HG02885 (cell line): Measurements from ENCODE around the gene FAM107B.
"Not testable (repeated sequence)": the region's sequence is repeated elsewhere in the genome, so short reads cannot be mapped to it uniquely, and the experiment has no call there.

ENCODE experiments used
- ATAC-seq: cut with Tn5 transposase; IDR thresholded peaks from one replicate; pipeline ENCODE4 v1.9.1; 2021; ENCODE audit warnings: mild to moderate bottlenecking; ENCODE audit not compliant: unreplicated experiment, poor library complexity

The FAM107B gene

DNA sequence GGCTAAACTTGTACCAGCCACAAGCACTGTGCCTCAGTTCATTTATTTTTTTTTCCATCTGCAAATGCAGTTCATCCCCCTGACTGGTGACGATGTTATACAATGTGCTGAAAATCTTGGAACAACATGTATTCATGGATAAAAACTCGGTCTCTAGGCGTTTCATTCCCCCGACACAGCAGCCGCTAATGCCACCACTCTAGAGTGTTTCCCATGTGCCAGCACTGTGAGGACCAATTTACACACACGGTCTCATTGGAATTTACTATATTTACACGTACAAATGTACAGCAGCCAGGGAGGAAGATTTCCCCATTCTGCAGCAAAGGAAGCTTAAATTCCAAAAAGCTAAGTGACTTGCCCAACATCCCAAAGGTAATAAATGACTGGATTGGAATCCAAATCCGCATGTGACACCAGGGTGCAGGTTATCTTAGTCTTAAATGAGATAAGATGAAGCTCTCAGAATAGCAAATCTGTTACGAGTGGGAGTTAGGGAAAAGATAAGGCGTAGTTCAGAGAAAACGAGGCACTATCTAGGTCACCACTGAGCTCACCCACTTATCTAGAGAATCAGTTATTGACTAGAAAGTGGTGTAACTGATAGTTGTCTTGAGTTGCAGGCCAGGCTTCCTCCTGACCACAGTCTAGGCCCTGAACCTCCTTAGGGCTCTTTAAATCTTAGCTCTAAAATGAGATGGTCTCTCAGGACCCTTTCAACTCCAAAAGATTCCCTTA lies 36.7 kb downstream of the FAM107B start:
- no peak for ATAC-seq

DNA sequence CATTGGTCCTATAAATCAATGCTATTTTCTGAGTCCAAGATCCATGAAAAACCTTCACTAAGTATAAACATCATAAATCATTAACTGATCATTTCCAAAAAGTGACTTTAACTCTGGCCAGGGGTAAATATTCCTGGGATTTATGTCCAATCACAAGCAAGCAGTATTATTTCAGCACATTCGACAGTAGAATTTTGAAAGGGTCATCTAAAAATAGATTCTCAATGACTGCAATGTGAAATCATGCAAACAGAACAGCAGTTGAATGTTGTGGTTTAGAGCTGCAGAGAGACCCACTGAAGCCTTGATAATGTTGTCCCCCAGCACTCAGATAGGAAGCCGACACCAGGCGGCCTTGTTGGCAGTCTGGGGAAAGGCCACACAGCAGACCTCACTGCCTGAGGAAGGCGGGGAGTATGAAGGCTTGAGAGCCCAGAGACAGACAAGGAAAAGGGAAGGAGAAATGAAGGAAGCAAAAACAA lies 38.1 kb downstream of the FAM107B start:
- no peak for ATAC-seq

DNA sequence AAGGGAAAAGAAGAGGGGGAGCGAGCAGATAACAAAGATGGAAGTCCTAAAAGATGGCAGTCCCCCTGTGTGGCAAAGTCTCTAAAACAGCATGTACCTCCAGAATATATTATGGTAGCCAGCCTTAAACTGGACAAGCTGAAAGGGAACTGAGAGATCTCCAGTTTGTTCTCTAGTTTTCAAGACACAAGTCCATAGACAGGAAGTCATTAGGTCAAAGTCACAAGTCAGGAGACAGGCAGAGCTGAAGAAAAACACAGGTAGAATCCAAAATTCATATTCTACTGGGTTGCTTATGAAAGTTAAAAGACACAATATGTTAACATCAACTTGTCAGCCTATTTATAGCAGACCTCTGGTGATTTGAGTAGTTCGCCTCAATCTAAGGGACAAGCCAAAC lies 38.7 kb downstream of the FAM107B start:
- ATAC-seq, result peak; percentile 38

DNA sequence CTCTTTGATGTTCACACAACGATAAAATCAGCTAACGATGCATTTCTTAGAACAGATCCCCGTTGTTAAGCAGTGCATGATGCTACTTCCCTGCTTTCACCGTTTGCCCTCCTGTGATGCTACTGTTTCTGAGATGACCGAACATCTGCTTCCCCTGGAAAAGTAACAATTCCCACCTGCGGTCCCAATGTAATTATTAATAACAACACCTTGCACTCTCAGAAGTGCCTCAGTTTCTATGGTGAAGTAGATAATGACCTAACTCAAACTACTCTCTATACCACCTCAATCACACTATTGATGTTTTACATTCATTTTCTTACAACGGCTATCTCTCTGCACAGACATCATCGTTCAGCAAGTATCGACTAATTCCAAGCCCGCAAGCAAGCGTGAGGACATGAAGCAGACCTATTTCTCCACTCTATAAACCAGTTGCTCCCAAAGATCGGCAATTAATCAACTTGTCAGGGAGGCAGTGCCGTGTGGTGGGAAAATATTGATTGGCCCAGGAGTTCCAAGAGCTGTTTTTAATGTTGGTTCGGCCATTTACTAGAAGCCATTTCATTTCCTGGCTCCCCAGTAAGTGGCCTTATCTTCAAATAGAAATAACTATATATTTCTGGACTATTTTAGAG lies 42.7 kb downstream of the FAM107B start:
- no peak for ATAC-seq

DNA sequence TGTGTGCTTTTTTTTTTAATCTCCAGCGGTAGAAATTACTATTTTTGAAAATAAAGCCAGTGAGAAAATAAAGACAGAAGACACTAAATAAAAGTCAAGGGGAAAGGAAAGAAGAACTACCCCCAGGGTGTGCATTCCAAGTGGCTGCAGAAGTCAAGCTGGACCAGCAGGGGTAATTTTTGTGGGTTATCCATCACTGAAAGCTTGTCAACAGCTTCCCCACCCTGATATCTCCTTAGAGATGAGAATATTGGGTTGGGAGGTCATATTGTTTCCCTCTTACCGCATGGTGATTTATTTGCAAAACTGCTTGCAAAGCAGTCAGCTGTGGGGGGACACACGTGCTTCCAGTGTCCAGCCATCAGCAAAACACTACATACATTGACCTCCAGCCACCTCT lies 46.4 kb downstream of the FAM107B start:
- no peak for ATAC-seq

DNA sequence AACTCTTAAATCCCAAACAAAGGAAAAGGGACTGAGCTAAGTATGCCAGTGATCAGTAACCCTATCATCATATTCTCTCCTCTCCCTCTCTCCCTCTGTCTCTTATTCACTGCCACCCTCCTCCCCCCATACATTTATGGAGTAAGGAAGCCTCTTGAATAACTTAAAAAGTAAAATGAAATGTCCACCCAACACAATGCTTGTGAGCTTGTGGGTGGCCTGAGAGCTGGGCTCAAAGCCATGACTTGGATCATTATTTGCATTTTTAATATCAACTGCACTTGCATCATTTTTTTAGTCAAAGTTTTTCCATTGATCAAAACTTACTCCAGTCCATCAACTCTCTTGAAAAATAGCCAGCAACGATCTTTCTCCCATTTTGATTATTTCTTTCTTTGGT lies 46.8 kb downstream of the FAM107B start:
- ATAC-seq, result no peak

DNA sequence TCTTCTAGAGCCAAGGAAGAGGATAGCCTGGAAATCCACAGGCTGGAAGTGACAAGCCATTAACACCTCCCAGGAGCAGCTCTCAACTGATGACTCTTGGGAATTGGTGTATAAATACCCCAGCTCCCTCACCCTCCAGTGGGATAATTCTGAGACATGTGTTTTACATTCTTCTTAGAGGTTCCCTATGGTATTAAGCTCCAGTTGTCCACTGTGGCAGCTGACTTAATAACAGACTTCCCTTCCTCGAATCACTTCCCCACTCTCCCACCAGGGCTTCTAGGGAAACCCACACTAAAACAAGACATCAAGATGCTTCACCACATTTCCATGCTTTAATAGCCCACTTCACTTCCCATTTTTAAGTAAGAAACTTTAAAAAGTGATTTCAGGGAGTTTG lies 47.2 kb downstream of the FAM107B start:
- no peak for ATAC-seq

DNA sequence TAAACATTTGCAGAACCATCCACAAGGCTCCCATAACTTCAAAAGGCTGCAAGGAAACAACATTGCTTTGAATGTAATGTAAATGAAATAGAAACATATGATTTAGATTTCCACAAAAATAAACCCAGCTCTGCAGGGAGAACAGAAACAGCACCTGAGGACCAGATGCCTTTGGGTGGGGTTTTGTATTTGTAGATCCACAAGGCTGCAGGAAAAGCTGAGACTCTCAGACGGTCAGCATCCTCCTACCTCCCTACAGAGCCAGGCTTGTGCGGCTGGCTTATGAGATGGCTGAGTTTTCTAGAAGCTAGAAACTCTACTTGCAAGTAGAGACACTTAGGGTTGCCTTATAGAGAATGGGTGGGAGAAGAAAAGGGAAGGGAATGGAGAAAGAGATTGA lies 49.8 kb downstream of the FAM107B start:
- ATAC-seq, result no peak

DNA sequence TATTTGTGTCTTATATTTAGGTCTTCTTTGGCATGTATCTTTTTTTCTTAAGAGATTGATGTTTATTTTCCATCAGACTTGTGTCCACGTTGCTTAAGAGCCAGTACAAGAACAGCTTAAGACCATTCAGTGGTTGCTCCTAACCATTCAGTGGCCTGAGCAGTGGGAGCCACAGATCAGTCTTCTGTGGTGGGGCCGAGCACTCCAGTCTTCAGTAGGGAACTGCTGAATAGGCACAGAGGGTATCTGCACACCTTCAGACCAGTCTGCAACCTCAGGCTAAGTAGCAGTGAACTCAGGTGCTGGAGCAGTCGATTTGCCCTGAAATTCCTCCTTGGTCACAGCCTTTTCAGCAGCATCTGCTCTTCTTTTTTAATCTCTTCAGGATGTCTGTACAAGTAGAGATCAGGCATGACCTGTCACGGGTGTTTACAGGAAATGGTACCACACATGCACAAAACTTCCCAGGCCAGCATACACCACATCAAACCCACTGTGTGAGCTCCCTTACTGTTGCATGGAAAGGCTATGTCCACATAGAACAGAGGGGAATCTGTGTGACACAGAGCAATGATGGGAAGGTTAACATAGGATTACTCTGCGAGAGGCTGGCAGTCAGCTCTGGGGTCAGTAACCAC lies 51.5 kb downstream of the FAM107B start:
- no peak for ATAC-seq

DNA sequence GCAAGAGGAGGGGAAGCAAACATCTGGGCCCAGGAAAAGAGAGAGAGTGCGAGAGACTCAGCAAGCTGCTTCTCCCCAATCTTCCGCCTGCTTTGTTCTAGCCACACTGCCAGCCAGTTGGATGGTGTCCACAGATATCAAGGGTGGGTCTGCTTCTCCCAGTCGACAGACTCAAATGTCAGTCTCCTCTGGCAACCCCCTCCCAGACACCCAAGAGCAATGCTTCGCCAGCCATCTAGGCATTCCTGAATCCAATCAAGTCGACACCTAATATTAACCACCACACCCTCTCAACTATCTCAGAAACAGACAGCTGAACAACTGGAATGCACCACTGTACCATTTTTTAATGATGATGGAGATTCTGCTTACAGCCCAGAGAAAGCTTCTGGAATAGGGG lies 57.1 kb downstream of the FAM107B start:
- ATAC-seq, result no peak

DNA sequence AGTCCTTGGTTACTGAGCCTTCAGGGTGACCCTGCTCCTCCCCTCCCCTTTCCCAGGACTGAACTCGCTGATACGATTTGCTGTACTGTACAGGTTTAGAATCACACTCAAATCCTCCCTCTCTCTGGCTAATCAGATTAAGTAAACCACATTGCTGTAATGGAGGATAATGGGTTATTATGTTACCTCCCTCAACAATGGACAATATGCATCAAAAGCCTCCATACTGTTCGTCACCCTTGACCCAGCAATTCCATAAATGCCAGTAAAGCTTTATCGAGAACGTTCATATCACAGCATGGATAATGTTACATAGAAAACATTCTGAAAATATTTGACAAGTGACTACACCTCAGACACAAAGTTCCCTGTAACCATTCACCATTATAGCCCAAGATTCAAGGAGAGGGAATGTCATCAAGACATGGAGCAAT lies 61.7 kb downstream of the FAM107B start:
- no peak for ATAC-seq

DNA sequence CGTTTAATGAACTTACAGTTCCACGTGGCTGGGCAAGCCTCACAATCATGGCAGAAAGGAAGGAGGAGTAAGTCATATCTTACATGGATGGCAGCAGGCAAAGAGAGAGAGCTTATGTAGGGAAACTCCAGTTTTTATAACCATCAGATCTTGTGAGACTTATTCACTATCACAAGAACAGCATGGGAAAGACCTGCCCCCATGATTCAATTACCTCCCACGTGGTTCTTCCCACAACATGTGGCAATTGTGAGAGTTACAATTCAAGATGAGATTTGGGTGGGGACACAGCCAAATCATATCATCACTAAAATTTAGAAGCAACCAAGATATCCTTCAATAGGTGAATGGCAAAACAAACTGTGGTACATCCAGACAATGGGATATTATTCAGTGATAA lies 65.4 kb downstream of the FAM107B start:
- ATAC-seq, result not testable (repeated sequence)

DNA sequence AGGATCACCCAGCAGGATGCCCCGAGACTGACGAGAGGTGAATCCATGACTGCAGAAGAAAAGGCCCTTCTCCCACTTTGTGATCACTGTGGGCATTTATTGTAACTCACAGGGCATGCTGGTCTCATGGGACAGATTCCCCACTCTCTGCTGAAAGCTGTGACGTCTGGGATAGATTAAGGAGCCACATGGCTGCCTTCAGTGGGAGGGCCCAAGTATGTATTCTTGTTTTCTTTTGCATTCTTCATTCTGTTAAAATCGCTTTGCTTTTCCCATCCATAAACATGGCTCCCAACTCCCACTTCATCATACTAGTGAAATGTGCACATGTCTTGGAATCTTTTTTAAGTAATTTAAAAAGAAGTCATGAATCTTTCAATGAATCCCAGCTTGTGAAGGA lies 67.2 kb downstream of the FAM107B start:
- no peak for ATAC-seq

DNA sequence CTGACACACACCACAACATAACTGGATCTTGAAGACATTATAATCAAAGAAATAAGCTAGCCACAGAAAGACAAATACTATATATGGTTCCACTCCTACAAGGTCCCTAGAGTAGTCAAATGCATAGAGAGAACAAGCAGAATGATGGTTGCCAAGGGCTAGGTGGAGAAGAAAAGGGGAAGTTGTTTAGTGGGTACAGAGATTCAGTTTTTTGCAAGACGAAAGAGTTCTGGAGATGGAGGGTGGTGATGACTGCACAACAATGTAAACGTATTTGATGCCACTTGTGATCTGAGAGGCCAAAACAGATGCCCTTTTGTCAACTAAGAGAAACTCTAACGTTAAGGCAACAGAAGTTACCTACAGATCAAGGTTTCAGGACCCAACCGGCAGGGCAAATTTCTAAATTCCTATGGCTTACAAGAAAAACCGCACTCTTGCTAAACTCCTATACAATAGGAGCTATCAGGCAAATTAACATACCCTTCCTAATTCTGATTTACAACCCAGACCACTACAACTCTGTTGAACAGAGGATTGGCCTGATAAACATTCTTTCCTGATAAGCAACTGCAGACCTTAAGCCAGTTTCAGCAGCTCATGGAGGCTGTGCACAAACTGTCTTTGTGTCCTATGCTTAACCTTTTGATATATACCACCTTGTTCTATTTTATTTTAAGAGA lies 69.0 kb downstream of the FAM107B start:
- ATAC-seq, result peak; percentile 51

DNA sequence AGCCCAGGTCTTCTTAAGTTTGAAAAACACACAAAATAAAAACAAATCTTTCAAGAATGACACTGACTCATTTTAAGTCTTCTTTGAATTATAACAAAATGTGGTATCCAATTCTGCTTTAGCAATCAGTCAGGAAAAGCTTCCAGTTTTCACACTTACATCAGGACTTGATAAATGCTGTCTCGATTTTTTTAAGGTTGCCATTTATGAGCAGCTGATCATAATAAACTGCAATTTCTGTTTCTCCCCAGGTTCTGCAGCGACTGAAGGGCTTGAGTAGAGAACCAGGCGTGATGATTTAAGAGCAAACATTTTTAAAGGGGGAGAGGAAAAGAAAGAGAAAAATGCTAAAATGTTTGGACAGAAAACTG lies 71.1 kb downstream of the FAM107B start:
- ATAC-seq, result no peak

DNA sequence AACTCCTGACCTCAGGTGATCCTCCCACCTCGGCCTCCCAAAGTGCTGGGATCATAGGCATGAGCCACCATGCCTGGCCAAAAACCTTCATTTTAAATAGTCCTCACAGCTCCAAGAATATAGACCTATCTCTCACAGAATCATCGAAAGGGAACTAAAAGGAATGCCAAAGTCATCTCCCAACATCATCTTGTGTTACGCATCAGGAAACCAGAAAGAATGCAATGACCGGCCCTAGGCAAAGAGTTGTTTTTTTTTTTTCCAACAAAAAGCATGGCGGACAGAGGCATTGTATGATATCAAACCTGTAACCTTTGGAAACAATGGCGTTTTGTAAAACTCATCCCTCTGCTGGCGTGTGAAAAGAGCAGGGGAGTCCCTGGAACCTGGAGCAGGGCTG lies 73.2 kb downstream of the FAM107B start:
- no peak for ATAC-seq

DNA sequence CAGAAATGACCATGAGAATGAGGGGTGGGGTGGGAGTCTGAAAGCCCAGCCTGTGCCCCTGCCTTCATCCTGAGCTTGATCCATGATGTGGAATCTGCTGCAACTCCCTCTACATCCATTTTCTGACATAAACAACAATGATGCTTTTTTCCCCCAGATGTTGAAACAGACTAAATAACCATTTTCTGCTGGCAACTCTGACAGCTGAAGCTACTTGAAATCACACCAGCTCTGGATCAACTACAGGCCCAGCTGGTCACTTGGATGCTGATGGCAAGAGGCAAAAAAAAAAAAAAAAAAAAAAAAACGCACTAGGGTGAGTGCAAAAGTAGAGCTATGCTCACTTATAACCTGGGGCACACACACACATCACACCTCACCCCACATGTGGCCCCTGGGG lies 74.2 kb downstream of the FAM107B start:
- no peak for ATAC-seq

DNA sequence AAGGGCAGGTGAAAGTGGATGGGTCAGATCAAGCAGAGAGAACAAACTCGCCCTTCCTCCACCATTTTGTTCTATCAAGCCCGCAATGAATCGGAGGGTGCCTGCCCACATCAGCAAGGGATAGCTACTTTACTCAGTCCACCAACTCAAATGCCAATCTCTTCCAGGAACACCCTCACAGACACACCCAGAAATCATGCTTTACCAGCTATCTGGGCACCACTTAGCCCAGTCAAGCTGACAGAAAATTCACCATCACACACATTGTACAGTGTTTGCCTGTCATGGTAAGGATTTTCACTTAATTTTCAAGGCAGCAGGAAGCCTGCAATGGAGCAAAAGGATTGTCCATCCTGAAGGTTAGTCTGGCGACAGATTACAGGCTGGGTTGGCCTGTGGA lies 75.2 kb downstream of the FAM107B start:
- ATAC-seq, result no peak

DNA sequence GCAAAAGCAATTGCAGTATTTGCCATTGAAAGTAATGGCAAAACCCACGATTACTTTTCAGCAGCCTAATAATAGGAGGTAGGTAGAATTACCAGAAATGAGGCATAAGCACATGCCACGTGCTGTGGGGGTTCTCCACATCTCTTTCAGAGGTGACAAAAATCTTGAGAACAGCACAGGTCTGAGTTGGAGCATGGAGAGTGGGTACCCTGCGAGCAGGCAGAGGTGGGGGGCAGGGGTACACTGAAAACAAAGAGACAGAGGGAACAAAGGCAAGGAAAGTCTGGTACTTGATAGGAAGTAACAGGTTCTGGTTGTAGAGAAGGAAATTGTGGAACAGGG lies 75.9 kb downstream of the FAM107B start:
- peak; percentile 33 for ATAC-seq

DNA sequence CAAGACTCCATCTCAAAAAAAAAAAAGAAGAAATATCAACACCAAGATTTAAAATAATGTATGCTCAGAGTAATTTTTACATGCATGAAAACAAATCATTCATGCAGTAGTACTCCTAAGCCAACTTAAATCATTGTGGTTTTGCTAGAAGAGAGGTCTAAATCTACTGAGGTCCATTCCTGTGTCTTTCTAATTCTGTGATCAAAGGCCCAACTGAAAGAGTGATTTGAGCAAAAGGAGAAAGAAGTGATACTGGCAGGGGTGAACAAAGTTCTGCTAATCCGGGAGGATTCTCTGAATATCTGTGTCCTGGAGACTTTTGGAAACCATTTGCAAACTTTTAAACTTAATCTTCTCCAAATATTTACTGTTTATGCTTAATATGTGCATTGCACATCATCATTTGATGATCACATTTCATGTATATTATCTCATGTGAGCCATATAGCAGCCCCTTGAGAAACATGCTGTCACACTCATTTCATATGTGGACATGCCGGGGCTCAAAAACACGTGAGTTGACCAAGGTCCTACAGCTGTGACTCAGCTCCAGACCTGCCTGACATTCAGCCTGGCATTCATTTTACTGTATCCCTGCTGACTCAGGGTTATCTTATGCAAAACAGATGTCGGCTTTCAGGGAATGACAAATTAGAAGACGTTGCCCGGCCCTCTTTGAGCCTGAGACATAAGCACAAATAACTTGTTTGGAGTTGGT lies 76.4 kb downstream of the FAM107B start:
- peak; percentile 68 for ATAC-seq

DNA sequence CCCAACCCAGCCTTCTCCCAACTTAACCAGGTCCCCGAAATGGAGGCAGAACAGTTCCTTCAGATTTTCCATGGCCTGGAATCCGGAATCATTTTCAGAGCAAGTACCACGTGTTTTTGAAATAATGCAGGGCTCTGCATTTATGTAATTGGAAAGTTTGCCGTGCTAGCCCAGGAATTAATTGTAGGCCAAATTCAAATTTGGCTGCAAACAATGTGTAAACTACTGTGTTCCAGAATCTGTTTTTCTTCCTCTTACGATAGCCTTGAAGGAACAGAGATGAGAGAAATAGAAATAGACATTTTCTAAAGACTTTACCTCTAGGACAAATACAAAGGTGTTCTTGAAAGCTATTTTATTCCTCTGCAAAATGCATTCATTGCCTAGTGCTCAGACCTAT lies 77.4 kb downstream of the FAM107B start:
- ATAC-seq, result no peak
